DMS153 (cell line): ENCODE results near the gene KLF4.
"Not testable (repeated sequence)": the region's sequence is repeated elsewhere in the genome, so short reads cannot be mapped to it uniquely, and the experiment has no call there.

Source experiments
- DNase-seq: peaks from one replicate; lab custom pipeline; 2025; lab: John Stamatoyannopoulos, UW

KLF4 gene

GRCh38 chr9:107489687-107490605 is at the start of gene KLF4:
Gene KLF4 (minus strand): TSS chr9:107489769. CDS start chr9:107489172, 597 bp downstream.
- peak; percentile 84 for DNase-seq

- no peak for DNase-seq
Observed at GRCh38 chr9:107536462-107536861, 46.9 kb upstream of the KLF4 start.

- no peak for DNase-seq
Observed at GRCh38 chr9:107534510-107535078, 45.0 kb upstream of the KLF4 start.

GRCh38 chr9:107530679-107531078 is 41.1 kb upstream of the KLF4 start:
- DNase-seq: no peak

GRCh38 chr9:107528686-107529085 is 39.1 kb upstream of the KLF4 start:
- no peak for DNase-seq

- DNase-seq: no peak
Observed at GRCh38 chr9:107523539-107523938, 34.0 kb upstream of the KLF4 start.

- DNase-seq: no peak
Observed at GRCh38 chr9:107520186-107520585, 30.6 kb upstream of the KLF4 start.

- no peak for DNase-seq
Observed at GRCh38 chr9:107518037-107518807, 28.7 kb upstream of the KLF4 start.

GRCh38 chr9:107513464-107514100 is 24.0 kb upstream of the KLF4 start:
- DNase-seq: peak; percentile 47

- peak; percentile 75 for DNase-seq
Observed at GRCh38 chr9:107504585-107505455, 15.3 kb upstream of the KLF4 start.

- DNase-seq: no peak
Observed at GRCh38 chr9:107502464-107502863, 12.9 kb upstream of the KLF4 start.

GRCh38 chr9:107500421-107501200 is 11.0 kb upstream of the KLF4 start:
- DNase-seq: not testable (repeated sequence)

GRCh38 chr9:107496976-107497375 is 7.4 kb upstream of the KLF4 start:
- DNase-seq: no peak

GRCh38 chr9:107492381-107492970 is 2.9 kb upstream of the KLF4 start:
- no peak for DNase-seq

GRCh38 chr9:107491081-107492053 is 1.8 kb upstream of the KLF4 start:
- no peak for DNase-seq

GRCh38 chr9:107490606-107490970 is 1.0 kb upstream of the KLF4 start:
- DNase-seq: not testable (repeated sequence)

- no peak for DNase-seq
Observed at GRCh38 chr9:107489144-107489673, 360 bp downstream of the KLF4 start.

GRCh38 chr9:107488375-107489143 is 1.0 kb downstream of the KLF4 start:
- DNase-seq: peak; percentile 38
